ENCODE measurements around the gene ST3GAL5.

GRCh38 chr2:85796341-85797262, 92.2 kb downstream of the ST3GAL5 start:
- TF ChIP-seq CTCF (IDR thresholded peaks at IDR 0.05; ENCODE audit: low read length) (no peak), EZH2 (optimal IDR thresholded peaks at IDR 0.05; ENCODE audit: low read depth, low read length) (no peak), EZH2phosphoT487 (IDR thresholded peaks at IDR 0.05; ENCODE audit: low read length) (no peak)
